Fibroblast of mammary gland (primary cell): Measurements from ENCODE around the gene USP9Y.

Experiments used
- DNase-seq: peaks from one replicate; pipeline ENCODE4 v3.0.0-alpha.2; 2010; ENCODE audit warnings: low read depth
- H3K4me3 ChIP-seq: 2 replicates; pipeline ENCODE4 v1.5.1; 2011; ENCODE audit warnings: low read depth, mild to moderate bottlenecking, low read length, moderate library complexity; ENCODE audit not compliant: control insufficient read depth
- CTCF ChIP-seq: conservative IDR thresholded peaks from 2 replicates; pipeline ENCODE4 v1.5.1; 2011; ENCODE audit warnings: low read depth, low read length, inconsistent platforms; ENCODE audit not compliant: control insufficient read depth, insufficient read depth

Gene USP9Y

GRCh38 chrY:12826791-12827190 lies 125.8 kb downstream of the USP9Y start:
- DNase-seq, result no peak
- H3K4me3 ChIP-seq, result no peak overlapping the region
- TF ChIP-seq CTCF, result no peak

- no peak overlapping the region for H3K4me3 ChIP-seq
- TF ChIP-seq CTCF, result no peak
- no peak for DNase-seq
These were observed 132.3 kb downstream of the USP9Y start for GRCh38 chrY:12833284-12833683.

- H3K4me3 ChIP-seq, result no peak overlapping the region
- TF ChIP-seq CTCF, result no peak
- no peak for DNase-seq
These were observed 136.5 kb downstream of the USP9Y start for GRCh38 chrY:12837550-12837949.

GRCh38 chrY:12841368-12841767 lies 140.3 kb downstream of the USP9Y start:
- H3K4me3 ChIP-seq, result no peak overlapping the region
- DNase-seq, result no peak
- TF ChIP-seq CTCF, result no peak

- H3K4me3 ChIP-seq, result no peak overlapping the region
- DNase-seq, result no peak
- TF ChIP-seq CTCF, result no peak
These were observed 145.8 kb downstream of the USP9Y start for GRCh38 chrY:12846793-12847192.

- TF ChIP-seq CTCF, result no peak
- DNase-seq, result no peak
- H3K4me3 ChIP-seq, result no peak overlapping the region
These were observed 154.8 kb downstream of the USP9Y start for GRCh38 chrY:12855791-12856275.

- no peak for DNase-seq
- TF ChIP-seq CTCF, result no peak
- H3K4me3 ChIP-seq, result no peak overlapping the region
These were observed 166.9 kb downstream of the USP9Y start for GRCh38 chrY:12867960-12868359.
